Activated CD8-positive, alpha-beta memory T cell treated with anti-CD3 and anti-CD28 coated beads for 24 hours (primary cell): Measurements from ENCODE around the gene UCK2.

Source experiments
- DNase-seq: peaks from one replicate; pipeline ENCODE4 v3.0.0-alpha.2; 2020

The UCK2 gene

DNA sequence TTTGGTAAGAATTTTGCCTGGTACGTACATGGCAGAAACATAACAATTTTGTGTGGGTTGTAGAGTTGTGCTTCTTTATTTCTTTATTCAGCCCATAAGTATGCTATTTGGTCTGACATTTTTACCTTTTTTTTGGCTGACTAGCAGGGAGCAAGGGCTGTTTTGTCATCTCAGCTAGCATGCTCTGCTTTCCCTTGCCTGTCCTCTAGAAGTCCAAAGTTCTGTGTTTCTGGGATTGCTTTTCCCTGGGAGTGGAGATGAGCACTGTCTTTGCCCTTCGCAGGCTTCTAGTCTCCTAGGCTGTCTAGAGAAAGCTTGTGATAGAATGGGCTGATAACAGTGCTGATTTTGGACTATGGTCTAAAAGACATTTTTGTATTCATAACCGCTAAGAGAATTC is 7.5 kb downstream of the UCK2 start:
- DNase-seq: no peak

DNA sequence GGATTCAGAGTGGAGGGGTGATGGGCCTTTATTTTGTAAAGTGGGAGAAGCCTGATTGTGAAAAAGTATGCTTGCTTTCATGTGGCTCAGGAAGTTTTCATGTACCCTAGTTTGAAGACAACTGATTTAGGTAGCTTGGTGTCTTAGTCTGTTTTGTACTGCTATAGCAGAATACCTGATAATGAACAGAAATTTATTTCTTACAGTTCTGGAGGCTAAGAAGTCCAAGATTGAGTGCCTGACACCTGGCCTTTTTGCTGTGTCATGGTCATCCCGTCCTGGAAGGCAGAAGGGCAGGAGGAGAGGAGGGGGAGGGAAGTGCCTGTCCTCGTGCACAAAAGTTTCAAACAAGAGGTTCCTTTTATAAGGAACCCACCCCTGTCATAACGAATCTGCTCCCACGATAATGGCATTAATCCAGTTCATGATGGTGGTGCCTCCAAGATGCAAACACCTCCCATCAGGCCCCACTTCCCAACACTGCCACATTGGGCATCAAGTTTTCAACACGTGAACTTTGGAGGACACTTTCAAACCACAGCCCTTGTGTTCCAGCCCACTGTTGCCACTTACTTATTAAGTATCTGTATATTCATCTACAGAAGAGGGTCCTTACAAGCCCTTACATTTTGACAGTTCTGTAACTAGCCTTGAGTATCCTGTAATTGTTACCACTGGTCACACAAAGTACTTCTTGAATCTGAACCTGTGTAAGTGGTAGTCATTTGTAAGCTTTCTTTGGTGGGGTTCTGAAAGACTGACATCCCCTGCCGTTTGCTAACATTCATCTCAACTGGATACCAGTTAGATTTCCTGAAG is 9.5 kb downstream of the UCK2 start:
- DNase-seq: no peak

DNA sequence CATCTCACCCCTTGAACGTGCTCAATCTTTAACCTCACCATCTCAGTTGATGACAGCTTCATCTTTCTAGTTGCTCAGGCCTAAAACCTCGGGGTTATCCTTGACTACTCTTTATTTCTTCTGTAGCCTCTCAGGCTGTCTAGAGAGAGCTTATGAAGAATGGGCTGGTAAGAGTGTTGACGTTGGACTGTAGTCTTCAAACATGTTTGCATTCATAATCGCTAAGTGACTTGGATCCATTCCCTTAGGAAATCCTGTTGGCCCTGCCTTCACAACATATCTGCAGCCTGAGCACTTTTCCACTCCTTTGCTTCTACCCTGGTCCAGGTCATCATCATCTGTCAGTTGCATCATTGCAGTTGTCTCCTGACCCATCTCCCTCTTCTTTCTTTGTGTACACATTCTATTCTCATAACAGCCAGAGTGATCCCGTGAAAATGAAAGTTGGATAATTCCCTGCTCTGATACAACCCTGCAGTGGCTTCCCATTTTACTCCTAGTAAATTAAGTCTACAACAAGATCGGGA is 10.5 kb downstream of the UCK2 start:
- DNase-seq: no peak

- no peak for DNase-seq
Measured at GRCh38 chr1:165840423-165840822, 13.0 kb downstream of the UCK2 start.

DNA sequence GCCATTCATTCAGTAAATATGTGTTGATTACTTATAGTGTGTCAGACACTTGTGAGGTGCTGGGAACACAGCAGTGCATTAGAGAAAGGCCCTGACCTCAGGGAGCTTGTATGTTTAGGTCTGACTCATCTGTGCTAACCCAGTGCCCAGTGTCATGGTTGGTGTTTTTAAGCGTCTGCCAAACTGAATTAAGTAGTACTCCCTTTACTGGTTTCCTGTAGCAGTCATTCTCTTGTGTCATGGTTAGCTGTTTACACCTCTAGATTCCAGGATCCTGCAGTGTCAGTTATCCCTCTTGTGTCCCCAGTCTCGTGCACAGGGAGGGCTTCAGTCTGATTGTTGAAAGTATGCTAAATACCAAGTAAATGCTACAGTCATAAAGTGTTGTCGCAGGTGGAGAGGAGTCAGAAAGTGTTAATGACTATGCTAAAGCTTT is 14.2 kb downstream of the UCK2 start:
- DNase-seq: no peak

GRCh38 chr1:165842023-165842670 is 14.7 kb downstream of the UCK2 start:
- no peak for DNase-seq

DNA sequence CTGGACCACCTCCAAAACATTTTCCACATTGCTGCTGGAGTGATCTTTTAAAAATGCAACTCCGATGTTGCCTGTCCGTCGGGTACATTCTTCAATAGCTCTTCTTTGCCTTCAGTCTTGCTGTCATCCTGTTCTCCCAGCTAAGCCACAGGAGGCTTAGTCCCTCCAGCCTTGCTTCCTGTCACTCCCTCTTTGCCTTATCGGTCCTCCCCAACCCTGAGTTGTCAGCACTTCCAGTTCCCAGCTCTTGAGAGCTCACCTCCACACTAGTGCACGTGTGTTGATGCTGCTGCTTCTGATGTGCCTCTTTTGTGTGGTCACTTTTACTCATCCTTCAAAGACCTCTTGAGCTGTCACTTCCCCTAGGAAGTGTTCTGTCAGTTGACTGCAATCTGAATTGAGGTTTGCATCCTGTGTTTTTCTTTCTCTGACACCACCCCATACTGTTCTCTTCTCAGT is 15.3 kb downstream of the UCK2 start:
- no peak for DNase-seq

DNA sequence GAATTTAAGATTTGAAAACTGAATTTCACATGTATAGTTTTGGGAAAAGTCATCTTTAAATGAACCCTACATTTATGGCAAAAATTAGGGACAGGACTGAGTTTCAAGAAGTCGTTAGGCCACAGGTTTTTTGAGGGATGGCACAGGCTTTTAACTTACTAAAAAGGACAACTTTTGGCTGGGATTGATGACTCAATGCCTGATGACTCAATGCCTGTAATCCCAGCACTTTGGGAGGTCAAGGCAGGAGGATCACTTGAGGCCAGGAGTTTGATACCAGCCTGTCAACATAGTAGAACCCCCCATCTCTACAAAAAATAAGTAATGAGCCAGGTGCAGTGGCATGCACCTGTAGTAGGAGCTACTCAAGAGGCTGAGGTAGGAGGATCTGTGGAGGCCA is 15.9 kb downstream of the UCK2 start:
- DNase-seq: no peak

GRCh38 chr1:165844114-165844798 is 16.8 kb downstream of the UCK2 start:
- DNase-seq: no peak

DNA sequence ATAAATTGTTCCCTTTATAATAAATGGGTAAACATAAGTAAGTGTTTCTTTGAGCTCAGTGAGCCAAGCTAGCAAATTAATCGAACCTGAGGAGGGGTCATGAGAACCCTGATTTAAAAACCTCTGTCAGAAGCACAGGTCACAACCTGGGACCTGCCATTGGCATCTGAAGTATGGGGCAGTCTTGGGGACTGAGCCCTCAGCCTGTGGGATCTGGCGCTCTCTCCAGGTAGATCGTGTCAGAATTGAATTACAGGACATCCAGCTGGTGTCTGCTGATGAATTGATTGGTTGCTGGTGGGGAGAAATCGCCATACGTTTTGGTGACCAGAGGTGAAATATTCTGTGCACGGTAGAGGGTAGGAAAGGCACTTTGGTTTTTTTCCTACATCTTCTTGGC is 17.5 kb downstream of the UCK2 start:
- no peak for DNase-seq

DNA sequence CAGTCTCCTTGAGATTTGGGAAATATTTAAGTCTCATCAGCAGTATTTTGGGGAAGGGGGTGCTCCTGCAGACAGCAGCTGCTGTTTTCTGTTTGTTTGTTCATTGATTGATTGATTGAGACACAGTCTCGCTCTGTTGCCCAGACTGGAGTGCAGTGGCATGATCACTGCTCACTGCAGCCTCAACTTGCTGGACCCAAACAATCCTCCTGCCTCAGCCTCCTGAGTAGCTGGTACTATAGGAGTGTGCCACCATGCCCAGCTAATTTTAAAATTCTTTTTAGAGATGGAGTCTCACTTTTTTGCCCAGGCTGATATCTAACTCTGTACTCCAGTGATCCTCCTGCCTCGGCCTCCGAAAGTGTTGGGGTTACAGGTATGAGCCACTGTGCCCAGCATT is 18.2 kb downstream of the UCK2 start:
- no peak for DNase-seq

GRCh38 chr1:165845992-165846748 is 18.8 kb downstream of the UCK2 start:
- DNase-seq: no peak

GRCh38 chr1:165847486-165847885 is 20.1 kb downstream of the UCK2 start:
- no peak for DNase-seq

- DNase-seq: no peak
Measured at GRCh38 chr1:165849353-165850133, 22.1 kb downstream of the UCK2 start.

GRCh38 chr1:165851034-165851658 is 23.7 kb downstream of the UCK2 start:
- DNase-seq: no peak

GRCh38 chr1:165852871-165853270 is 25.5 kb downstream of the UCK2 start:
- no peak for DNase-seq

DNA sequence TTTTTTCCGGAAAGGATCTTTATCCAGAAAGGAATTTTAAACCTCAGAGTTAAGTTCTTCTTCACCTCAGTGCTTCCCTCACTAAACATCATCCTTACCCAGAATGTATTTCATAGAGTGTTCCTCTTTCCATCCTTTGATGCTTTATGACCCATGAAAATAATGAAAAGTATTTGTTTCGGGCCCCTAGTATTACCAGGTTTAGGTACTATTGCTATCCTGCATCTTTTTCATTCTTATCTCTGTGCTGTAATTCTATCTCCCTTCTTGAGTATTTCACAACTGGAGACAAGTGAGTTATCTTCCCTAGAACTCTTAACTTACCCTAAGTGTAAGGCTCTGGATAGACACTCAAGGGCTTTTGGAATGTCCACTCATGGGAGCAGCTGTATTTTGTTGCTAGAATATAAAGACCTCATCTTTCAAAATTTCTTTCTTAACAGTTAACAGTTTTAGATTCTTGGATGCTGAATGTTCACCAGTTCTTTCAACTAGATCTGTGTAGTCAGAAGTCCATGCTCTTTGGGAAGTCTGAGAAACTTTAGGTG is 26.2 kb downstream of the UCK2 start:
- no peak for DNase-seq

GRCh38 chr1:165854101-165854845 is 26.9 kb downstream of the UCK2 start:
- DNase-seq: no peak

GRCh38 chr1:165855010-165855838 is 27.8 kb downstream of the UCK2 start:
- DNase-seq: no peak
